ENCODE measurements around the gene ATP2A3.

ATP2A3 gene

DNA sequence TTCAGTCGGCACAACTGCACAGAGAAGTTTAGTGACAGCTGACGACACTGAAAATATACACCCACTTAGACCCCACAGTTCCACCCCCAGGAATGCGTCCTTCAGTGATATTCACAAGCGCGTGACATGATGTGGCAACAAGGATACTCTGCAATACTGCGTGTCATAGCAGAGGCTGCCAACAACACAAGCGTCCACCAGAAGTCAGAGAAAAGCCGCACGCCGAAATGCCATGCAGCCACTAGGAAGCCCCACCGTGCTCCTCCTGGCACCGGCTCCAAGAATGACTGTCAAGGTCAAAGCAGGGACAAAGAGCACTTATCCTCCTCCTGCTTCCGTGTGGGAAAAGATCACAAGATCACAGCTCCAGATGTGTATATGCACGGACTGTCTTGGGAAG lies 3.5 kb downstream of the ATP2A3 start:
- no peak for DNase-seq (ENCODE audit: low read depth)
- no peak overlapping the region for H3K4me3 ChIP-seq (ENCODE audit: low read length)
- TF ChIP-seq, protein P1, sequence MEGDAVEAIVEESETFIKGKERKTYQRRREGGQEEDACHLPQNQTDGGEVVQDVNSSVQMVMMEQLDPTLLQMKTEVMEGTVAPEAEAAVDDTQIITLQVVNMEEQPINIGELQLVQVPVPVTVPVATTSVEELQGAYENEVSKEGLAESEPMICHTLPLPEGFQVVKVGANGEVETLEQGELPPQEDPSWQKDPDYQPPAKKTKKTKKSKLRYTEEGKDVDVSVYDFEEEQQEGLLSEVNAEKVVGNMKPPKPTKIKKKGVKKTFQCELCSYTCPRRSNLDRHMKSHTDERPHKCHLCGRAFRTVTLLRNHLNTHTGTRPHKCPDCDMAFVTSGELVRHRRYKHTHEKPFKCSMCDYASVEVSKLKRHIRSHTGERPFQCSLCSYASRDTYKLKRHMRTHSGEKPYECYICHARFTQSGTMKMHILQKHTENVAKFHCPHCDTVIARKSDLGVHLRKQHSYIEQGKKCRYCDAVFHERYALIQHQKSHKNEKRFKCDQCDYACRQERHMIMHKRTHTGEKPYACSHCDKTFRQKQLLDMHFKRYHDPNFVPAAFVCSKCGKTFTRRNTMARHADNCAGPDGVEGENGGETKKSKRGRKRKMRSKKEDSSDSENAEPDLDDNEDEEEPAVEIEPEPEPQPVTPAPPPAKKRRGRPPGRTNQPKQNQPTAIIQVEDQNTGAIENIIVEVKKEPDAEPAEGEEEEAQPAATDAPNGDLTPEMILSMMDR (IDR thresholded peaks at IDR 0.05; ENCODE audit: insufficient read depth, low read depth, low read length, missing control alignments), result no peak

DNA sequence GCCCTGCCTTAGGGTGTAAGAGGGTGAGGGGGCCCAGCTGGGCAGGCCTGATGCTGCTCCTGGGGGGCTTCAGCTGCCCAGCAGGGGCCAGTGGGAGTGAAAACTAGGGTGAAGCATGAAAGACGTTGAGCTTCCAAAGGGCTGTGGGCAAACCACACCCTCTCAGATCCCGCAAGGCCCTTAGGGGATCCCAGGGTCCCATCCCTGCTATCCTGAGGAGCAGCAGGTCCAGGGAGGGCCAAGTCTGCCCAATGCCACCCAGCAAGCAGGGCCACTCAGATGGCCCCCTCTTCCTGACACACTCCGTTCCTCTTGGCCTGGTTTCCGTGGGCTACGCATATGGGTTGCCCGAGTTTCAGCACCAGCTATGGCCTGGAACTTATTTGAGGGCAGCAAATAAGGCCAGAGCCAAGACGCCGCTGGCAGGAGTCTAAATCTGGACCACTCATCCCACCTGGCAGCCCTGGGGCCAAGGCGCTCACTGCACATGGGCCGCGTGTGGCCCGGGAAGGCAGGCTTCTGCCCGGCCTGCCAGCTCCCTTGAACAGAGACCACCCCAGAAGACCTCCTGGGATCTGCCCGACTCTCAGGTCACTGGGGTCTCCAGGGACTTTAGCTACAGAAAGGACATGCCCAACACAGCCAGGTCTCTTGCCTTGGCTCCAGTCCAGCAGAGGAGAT lies 4.2 kb downstream of the ATP2A3 start:
- TF ChIP-seq, protein P1 (IDR thresholded peaks at IDR 0.05; ENCODE audit: insufficient read depth, low read depth, low read length, missing control alignments), result no peak
- no peak overlapping the region for H3K4me3 ChIP-seq (ENCODE audit: low read length)
- no peak for DNase-seq (ENCODE audit: low read depth)

- no peak overlapping the region for H3K4me3 ChIP-seq (ENCODE audit: low read length)
- DNase-seq (ENCODE audit: low read depth), result peak; percentile 66
- TF ChIP-seq, protein P1 (IDR thresholded peaks at IDR 0.05; ENCODE audit: insufficient read depth, low read depth, low read length, missing control alignments), result no peak
Observed at GRCh38 chr17:3959295-3959899, 4.8 kb downstream of the ATP2A3 start.

DNA sequence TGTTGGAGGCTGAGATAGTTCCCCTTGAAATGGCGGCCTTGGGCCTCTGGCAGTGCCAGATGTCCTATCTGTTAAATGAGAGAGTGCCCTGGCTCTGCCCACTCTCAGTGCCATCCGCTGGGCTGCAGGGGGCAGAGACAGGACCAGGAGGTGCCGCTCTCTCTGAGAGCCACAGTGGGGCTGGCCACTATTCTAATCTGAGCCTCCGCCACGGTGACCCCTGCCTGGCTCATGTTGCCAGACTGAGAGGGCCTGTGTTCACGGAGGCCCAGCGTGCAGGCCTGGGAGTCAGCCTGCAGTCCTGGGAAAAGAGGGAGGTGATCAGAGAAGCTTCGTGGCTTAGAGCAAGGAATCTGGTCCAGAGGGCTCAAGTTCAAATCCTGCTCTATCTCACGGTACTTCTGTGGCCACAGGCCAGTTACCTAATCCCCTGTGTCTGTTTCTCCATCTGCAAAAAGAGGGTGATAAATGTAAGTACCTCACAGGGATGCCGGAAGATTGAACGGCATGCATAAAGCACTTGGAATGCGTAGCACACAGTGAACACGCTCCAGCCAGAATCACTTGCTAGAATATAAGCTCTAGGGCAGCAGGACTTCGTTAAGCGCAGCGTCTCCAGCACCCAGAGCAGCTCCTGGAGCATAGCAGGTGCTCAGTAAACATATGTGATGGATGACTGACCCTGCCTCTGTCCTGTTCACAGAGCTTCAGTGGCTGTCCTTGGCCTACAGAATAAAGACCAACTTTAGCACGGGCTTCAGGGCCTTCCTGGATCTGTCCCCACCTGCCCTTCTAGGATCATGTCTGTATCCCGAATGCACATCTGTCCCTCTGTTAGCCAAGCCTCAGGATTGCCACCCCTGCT lies 6.3 kb downstream of the ATP2A3 start:
- TF ChIP-seq, protein P1 (IDR thresholded peaks at IDR 0.05; ENCODE audit: insufficient read depth, low read depth, low read length, missing control alignments), result no peak
- H3K4me3 ChIP-seq (ENCODE audit: low read length), result no peak overlapping the region
- no peak for DNase-seq (ENCODE audit: low read depth)

GRCh38 chr17:3956983-3957382 lies 7.3 kb downstream of the ATP2A3 start:
- TF ChIP-seq, protein P1 (IDR thresholded peaks at IDR 0.05; ENCODE audit: insufficient read depth, low read depth, low read length, missing control alignments), result no peak
- DNase-seq (ENCODE audit: low read depth), result no peak
- no peak overlapping the region for H3K4me3 ChIP-seq (ENCODE audit: low read length)

DNA sequence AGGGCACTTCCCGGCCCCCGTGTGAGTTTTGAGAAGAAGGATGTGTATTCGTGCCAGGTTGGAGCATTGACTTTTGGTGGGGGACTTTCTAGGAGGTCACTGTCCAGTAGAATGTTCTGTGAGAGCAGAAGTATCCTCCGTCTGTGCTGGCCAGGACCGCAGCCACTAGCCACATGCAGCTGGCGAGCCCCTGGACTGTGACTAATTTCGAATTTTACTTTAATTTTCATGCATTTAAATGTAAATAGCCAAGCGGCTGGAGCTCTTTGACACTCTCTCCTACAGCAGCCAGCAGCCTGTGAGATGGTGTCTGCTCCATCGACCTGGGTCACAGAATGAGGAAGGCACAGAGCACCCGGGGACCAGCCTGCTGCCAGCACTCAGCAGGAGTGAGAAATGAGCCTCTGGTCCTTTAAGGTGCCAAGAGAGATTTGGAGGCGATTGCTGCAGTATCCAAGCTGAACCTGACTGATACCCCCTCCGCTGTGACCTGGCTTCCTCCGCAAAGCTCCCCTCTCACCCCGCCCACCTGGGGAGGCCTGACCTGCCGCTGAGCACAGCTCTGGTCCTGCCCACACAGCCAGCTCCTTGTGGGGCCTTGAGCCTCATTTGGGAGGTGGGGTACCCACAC lies 7.8 kb downstream of the ATP2A3 start:
- DNase-seq (ENCODE audit: low read depth), result no peak
- H3K4me3 ChIP-seq (ENCODE audit: low read length), result no peak overlapping the region
- TF ChIP-seq, protein P1 (IDR thresholded peaks at IDR 0.05; ENCODE audit: insufficient read depth, low read depth, low read length, missing control alignments), result no peak
